ENCODE data around the gene RAP1A. TPM values are rescaled to one million over a fixed set of nuclear protein-coding genes. Genes with fewer than 3 reads are reported as not detected.

The RAP1A gene
- polyA plus RNA-seq, 3 donors = 41.2 to 79.1 (median 75.3) TPM

- peaks cover 0 to 5% (median 2%) of the 10 kb centered on the region in 3 donors for H3K27me3 Mint-ChIP-seq (ENCODE audit: low read depth in 3 of 3)
Observed at GRCh38 chr1:111598544-111598943, 21.0 kb upstream of the RAP1A start.

GRCh38 chr1:111599781-111600693 lies 19.6 kb upstream of the RAP1A start:
- no peaks in the 10 kb centered on the region for H3K9me3 ChIP-seq (replicated peaks in 1 of 2; ENCODE audit: control insufficient read depth in 1 of 2, insufficient read depth in 1 of 2, low read length in 2 of 2)
- no peak overlapping the region for H3K4me2 ChIP-seq (replicated peaks; ENCODE audit: extremely low read depth, low read length, poor library complexity, severe bottlenecking)
- intact Hi-C loops (cut with micrococcal nuclease) = no loop called here
- Mint-ChIP-seq H3K9me3 (no peaks in the 10 kb centered on the region), H3K4me1 (peaks cover 14% of the 10 kb centered on the region), H3K27ac (peak overlapping the region in 2 of 7 donors; percentile 22 to 43), H3K4me3 (no peak overlapping the region), H3K36me3 (no peaks in the 10 kb centered on the region), H3K27me3 (ENCODE audit: low read depth in 3 of 3) (peaks cover 0 to 2% (median 2%) of the 10 kb centered on the region in 3 donors)
- H3K79me2 ChIP-seq (ENCODE audit: insufficient read depth, low read length) = no peaks in the 10 kb centered on the region
- H3K4me1 ChIP-seq (ENCODE audit: control insufficient read depth in 1 of 2, insufficient read depth in 2 of 2, low read length in 2 of 2) = peaks cover 0 to 6% of the 10 kb centered on the region in 2 donors
- no peak overlapping the region for H2AFZ ChIP-seq (ENCODE audit: insufficient read depth, low read depth, low read length, poor library complexity, severe bottlenecking)
- H3K27ac ChIP-seq (ENCODE audit: low read depth in 1 of 2, low read length in 2 of 2) = no peak overlapping the region
- H3K9ac ChIP-seq (ENCODE audit: insufficient read depth, low read length, poor library complexity, severe bottlenecking) = no peak overlapping the region
- no peaks in the 10 kb centered on the region for H3K27me3 ChIP-seq (ENCODE audit: control insufficient read depth in 2 of 2, insufficient read depth in 2 of 2, low read length in 2 of 2)
- 90% methylated on average over 6 of the region's 10 CpGs for WGBS (ENCODE audit: insufficient coverage)
- H3K36me3 ChIP-seq (replicated peaks in 1 of 2; ENCODE audit: control insufficient read depth in 1 of 2, insufficient read depth in 2 of 2, low read length in 2 of 2) = no peaks in the 10 kb centered on the region
- no peaks in the 10 kb centered on the region for H4K20me1 ChIP-seq (ENCODE audit: insufficient read depth, low read length)
- DNase-seq = no peak
- H3K4me3 ChIP-seq (replicated peaks in 1 of 3; ENCODE audit: low read depth in 2 of 3, low read length in 3 of 3) = no peak overlapping the region
- no peak for TF ChIP-seq CTCF (IDR thresholded peaks at IDR 0.05)

More at GRCh38 chr1:111598544-111598943, 21.0 kb upstream of the RAP1A start:
- Histone ChIP-seq H3K79me2 (ENCODE audit: insufficient read depth, low read length) (no peaks in the 10 kb centered on the region), H3K4me1 (ENCODE audit: control insufficient read depth in 1 of 2, insufficient read depth in 2 of 2, low read length in 2 of 2) (peaks cover 0 to 14% of the 10 kb centered on the region in 2 donors), H4K20me1 (ENCODE audit: insufficient read depth, low read length) (no peaks in the 10 kb centered on the region), H3K4me2 (replicated peaks; ENCODE audit: extremely low read depth, low read length, poor library complexity, severe bottlenecking) (no peak overlapping the region), H3K36me3 (replicated peaks in 1 of 2; ENCODE audit: control insufficient read depth in 1 of 2, insufficient read depth in 2 of 2, low read length in 2 of 2) (no peaks in the 10 kb centered on the region), H3K27ac (ENCODE audit: low read depth in 1 of 2, low read length in 2 of 2) (no peak overlapping the region), H3K27me3 (ENCODE audit: control insufficient read depth in 2 of 2, insufficient read depth in 2 of 2, low read length in 2 of 2) (no peaks in the 10 kb centered on the region), H3K4me3 (replicated peaks in 1 of 3; ENCODE audit: low read depth in 2 of 3, low read length in 3 of 3) (no peak overlapping the region), H2AFZ (ENCODE audit: insufficient read depth, low read depth, low read length, poor library complexity, severe bottlenecking) (no peak overlapping the region), H3K9me3 (replicated peaks in 1 of 2; ENCODE audit: control insufficient read depth in 1 of 2, insufficient read depth in 1 of 2, low read length in 2 of 2) (no peaks in the 10 kb centered on the region), H3K9ac (ENCODE audit: insufficient read depth, low read length, poor library complexity, severe bottlenecking) (no peak overlapping the region)
- Mint-ChIP-seq H3K4me3 (no peak overlapping the region), H3K36me3 (no peaks in the 10 kb centered on the region), H3K4me1 (peaks cover 20% of the 10 kb centered on the region), H3K27ac (no peak overlapping the region), H3K9me3 (peaks cover 0 to 3% (median 0%) of the 10 kb centered on the region in 7 donors)
- DNase-seq = no peak
- TF ChIP-seq CTCF (IDR thresholded peaks at IDR 0.05) = no peak
- intact Hi-C loops (cut with micrococcal nuclease) = no loop called here
- WGBS (ENCODE audit: insufficient coverage) = 90% methylated on average over 2 of the region's 6 CpGs

Measured in CD14-positive monocyte (primary cell).